ENCODE data around the gene POPDC2.

GRCh38 chr3:119677641-119677934 lies 17.2 kb upstream of the POPDC2 start:
- no peak for TF ChIP-seq POLR2A (IDR thresholded peaks at IDR 0.05)
- TF ChIP-seq, protein P1, sequence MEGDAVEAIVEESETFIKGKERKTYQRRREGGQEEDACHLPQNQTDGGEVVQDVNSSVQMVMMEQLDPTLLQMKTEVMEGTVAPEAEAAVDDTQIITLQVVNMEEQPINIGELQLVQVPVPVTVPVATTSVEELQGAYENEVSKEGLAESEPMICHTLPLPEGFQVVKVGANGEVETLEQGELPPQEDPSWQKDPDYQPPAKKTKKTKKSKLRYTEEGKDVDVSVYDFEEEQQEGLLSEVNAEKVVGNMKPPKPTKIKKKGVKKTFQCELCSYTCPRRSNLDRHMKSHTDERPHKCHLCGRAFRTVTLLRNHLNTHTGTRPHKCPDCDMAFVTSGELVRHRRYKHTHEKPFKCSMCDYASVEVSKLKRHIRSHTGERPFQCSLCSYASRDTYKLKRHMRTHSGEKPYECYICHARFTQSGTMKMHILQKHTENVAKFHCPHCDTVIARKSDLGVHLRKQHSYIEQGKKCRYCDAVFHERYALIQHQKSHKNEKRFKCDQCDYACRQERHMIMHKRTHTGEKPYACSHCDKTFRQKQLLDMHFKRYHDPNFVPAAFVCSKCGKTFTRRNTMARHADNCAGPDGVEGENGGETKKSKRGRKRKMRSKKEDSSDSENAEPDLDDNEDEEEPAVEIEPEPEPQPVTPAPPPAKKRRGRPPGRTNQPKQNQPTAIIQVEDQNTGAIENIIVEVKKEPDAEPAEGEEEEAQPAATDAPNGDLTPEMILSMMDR (IDR thresholded peaks at IDR 0.05) = no peak
- no peak for TF ChIP-seq POLR2AphosphoS5 (IDR thresholded peaks at IDR 0.05)
- TF ChIP-seq EP300 (IDR thresholded peaks at IDR 0.05) = no peak
